GM19328 (cell line): ENCODE data around the gene CDON.

Source experiments
- ATAC-seq: cut with Tn5 transposase; IDR thresholded peaks from one replicate; pipeline ENCODE4 v1.9.1; 2021; ENCODE audit warnings: mild to moderate bottlenecking, moderate library complexity; ENCODE audit not compliant: unreplicated experiment

The CDON gene

GRCh38 chr11:125946712-125947418, 115.8 kb downstream of the CDON start:
- no peak for ATAC-seq

- ATAC-seq, result no peak
Measured at GRCh38 chr11:125945797-125946520, 116.7 kb downstream of the CDON start, which contains the start of gene VSIG10L2. VSIG10L2 (plus strand) TSS chr11:125946044; CDS start chr11:125946056, 12 bp downstream.

DNA sequence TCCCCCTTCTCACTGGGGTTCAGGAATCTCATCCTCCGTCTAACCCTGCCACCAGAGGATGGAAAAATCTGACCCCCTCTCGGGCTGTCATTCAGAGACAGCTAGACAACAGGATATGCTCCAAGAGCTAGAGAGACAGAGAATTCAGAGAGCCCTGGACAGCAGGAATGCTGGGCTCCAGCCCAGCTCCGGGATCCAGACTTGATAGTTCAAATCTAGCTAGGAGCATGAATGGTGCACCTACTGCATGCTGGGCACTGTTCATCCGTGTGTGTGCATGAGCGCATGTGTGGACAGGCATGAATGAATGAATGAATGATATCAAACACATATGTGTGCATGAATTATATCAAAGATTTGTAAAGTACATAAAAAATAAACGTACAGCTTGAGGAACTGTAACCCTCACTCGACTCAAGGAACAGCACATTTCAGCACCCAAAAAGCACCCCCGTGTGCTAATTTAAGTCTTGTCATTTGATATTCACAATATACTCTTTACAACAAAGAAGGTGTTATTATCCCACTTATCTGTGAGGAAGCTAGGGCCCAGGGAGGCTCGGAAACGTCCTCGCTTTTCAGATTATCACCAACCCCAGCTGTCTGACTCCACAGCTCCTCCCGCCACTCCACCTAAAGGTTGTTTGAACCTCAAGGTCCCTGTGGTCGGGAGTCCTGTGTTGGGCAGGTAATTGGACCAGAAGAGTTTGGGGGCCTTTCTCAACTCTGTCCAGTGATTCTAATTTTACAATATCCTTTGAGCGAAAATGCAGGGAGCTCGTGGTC, 117.5 kb downstream of the CDON start:
- no peak for ATAC-seq

DNA sequence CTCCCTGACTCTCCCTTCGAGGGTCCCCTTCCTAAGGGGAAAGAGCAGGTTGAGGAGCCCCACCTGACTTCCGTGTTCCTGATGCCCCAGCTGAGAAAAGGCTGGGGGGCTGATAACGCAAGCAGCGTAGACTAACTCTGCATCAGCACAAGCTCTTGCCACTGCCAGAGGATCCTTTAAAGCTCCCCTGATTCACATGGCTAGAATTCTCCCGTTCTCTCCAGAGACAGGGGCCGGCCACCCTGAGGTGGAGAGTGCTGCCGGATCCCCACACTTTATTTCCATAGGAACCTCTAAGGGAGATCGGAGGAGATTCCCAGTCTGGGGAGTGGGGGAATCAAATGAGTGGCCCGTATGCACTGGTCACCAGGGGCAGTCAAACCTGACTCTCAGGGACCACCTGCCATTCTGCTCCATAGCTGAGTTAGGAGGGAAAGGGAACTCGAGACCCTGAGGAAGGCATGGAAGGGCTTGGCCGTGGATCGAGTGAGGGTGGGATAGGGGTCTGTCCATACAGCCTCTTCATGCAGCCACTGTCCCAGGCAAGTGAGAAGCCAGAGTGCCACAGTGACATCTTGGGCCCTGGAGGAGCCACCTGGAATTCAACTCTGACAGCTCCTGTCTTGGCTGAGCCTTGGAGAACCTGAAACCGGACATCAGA, 118.2 kb downstream of the CDON start:
- ATAC-seq, result no peak

- no peak for ATAC-seq
Measured at GRCh38 chr11:125943661-125944349, 118.9 kb downstream of the CDON start.

DNA sequence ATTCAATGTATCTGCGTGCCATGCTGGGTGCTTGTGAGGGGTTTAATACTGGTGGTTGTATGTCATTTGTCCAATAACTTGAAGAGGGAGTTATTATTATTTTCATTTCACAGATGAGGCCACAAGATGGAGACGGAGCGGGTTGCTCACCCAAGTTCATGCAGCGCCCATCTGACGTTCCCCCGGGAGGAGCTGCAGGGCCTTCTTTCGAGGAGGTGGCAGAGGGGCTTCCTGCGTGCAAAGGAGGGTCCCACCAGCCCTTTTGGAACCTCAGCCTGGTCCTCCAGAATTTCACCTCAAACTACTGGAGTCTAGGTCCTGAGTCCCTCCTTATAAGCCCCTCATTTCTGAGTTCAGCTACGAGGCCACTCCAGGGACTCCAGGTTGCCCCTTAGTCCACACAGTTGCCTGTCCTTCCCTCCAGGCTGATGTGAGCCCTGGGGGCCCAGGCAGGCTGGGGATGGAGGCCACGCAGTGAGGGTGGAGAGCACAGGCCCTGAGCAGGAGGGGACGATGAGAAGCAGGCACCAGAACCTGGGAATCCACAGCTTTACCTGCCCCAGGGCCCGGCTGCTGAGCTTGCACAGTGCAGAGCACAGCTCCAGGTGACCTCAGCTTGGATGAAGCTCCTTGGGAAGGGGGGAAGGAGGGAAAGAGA, 119.8 kb downstream of the CDON start:
- ATAC-seq, result no peak

DNA sequence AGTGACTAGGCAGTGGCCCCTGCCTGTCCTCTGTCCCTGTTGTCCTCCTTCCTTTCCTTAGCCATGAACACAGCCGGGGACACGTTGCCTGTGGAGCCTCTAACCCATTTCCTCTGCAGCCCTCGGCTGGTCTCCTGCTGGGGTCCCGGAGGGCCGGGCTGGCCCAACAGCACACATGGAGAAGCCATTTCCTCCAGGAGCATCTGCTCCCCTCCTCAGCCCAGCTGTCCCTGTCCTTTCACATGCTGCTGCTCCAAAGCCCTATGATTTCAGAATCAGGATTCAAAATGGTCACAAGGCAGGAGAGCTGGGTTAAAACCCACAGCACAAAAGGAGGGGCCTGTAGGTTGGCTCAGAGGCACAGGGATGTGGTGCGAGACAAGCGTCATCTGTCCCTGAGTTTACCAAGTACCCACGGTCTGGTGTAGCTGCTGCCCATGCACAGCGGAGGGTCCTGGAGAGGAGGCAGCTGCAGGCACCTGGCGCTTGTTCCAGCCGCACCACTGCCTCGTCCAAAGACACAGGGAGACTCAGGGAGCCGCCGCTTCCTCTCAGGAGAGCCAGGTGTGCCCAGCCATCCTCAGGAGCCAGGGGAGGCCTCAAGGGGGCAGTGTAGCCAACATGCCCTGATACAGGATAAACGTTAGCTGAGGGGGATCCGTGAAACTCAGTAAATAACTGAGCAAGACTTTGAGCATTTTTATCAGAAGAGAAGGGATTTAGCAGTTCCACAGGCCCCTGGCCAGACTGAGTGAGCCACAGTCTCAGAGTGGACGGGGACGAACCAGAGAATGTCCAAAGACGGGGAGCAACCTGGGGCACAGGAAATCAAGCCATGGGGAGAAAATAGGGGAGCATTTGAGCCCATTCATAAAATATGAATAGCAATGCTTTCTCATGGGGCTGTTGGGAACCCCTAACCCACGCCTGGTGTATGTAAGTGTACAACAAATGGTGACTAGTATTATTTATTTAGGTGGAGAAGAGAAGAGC, 120.8 kb downstream of the CDON start:
- ATAC-seq, result no peak

- no peak for ATAC-seq
Measured at GRCh38 chr11:125941267-125941618, 121.4 kb downstream of the CDON start.

DNA sequence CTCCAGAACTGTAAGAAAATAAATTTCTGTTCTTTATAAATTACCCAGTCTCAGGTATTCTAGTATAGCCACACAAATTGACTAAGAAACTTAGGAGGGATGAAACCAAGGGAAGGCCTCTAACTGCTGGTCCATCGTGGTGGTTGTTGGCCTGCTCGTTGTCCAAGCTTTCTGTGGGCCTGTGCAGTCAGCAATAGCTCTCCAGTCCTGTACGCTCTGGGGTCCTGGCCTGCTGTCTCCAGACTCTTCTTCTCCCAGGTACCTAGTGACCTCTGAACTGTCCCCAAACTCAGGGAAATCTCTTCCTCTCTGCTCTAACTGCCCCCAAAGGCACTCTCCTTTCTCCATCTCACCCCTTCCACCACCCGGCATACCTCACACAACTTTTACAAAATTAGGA, 122.5 kb downstream of the CDON start:
- ATAC-seq, result no peak

GRCh38 chr11:125939081-125939521, 123.6 kb downstream of the CDON start:
- no peak for ATAC-seq

- no peak for ATAC-seq
Measured at GRCh38 chr11:125938418-125938817, 124.2 kb downstream of the CDON start.

- no peak for ATAC-seq
Measured at GRCh38 chr11:125935618-125936199, 127.0 kb downstream of the CDON start.

DNA sequence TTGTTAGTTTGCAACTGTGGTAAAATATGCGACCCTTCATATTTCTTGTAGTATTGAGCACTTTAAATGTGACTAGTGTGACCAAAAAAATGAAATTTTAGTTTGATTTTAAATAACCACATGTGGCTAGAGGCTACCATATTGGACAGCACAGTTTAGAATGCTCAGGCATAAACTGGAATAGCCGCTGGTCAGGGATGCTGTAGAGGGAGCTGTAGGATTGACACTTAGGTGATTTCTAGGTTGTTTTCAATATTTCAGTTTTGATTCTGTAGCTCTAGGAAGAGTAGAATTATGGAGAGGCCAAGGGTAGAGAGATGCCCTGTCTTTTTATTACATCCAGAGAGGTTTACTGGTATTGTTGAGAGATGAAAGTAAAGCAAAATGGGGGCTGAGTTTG, 127.6 kb downstream of the CDON start:
- no peak for ATAC-seq

GRCh38 chr11:125934473-125934872, 128.2 kb downstream of the CDON start:
- ATAC-seq, result no peak

DNA sequence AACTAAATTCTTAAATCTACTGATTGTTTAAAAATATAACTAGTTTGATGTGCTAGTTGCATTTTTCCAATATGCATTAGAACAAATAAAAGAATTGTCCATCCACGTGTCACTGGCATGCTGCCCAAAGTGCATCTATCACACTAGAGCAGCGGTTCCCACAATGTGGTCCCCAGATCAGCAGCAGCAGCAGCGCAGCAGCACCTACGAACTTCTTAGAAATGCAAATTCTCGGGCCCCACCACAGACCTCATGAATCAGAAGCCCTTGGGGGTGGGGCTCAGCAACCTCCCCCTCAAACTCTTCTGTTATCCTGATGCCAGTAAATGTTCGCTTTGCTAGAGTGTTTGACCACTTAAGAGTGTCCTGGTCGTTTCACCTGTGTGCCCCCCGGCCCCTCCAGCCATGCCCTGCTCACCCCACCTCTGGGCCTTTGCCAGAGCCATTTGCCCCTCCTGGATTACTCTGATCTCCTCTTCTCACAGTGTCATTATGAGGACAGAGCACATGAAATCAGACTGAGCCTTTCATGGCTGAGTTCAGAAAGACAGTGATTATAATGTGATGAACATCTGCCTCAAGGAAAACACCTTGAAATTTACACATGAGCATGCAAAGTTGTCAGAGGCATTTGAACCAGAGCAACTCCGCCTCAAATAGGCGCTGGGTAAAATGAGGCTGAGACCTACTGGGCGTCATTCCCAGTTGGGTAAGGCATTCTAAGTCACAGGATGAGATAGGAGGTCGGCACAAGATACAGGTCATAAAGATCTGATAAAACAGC, 129.4 kb downstream of the CDON start:
- ATAC-seq, result no peak

DNA sequence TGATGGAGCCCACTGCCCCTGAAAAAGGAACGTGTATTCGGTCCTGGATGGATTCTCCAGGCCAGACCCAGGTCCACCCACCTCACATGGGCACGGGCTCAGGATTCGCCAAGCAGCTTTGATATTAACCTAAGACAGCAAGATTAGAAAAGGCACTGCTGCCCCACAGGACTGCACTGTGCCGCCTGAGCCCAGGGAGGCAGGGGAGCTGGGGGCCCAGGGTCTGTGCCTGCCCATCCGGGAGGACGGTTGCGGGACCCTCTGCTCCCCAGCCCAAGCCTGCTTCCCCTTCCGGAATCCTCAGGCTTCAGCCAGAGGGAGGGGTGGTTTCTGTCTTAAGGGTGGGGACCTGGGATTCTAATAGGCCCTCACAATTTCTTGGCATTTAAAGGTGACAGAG, 130.4 kb downstream of the CDON start:
- no peak for ATAC-seq

DNA sequence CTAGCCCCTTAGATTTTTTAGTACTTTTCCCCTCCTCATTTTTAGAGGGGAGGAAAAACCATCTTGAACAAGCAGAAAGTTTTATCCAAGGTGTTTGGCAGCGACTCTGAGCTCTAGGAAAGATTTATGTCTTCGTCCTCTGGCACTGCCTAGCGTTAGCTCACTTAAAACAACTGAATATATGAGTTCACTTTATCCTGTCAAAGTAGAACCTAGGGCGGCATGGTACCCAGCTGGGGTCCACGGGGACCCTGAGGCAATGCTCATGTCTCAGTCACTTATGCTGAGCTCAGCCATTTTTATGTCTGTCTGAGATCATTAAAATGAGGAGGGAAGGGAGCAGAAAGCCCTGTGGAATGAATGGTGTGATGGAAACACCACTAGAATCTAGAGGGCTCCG, 131.0 kb downstream of the CDON start:
- ATAC-seq, result no peak

DNA sequence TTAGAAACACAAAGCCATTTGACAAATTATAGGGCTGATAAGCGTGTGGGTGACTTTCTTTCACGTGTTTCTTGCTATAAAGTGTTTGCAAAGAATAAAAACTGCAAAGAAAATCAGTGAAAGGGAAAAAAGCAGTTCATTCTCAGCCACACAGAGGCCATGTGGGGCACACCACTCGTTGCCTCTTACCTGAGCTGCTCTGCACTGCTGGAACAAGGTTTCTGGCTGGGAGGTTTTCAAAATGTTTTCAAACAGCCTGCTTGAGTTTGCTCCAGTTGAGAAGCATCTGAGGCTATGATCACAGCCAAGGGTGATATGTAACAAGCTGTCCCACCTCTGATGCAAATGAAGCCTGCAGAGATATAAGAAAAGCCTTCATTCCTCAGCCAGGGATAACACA, 131.6 kb downstream of the CDON start:
- ATAC-seq, result no peak
